Heart right ventricle (tissue), 16 donors: ENCODE measurements around the gene PRKN. TPM values are rescaled to one million over a fixed set of nuclear protein-coding genes. Genes with fewer than 3 reads are reported as not detected.

Experiments used
- ATAC-seq, 8 donors: fragments of 200-7000 bp; cut with Tn5 transposase; one replicate each; pipeline ENCODE4 v1.9.1; 2020; ENCODE audit warnings: mild to moderate bottlenecking in 8 of 8, moderate library complexity in 8 of 8, moderate number of reproducible peaks in 1 of 8
- DNase-seq, 2 donors: peaks; one replicate each; pipeline ENCODE4 v3.0.0-alpha.2; 2020
- H3K27ac ChIP-seq, 10 donors: fragments of 200-600 bp; sonication (generic) in 2 of 10; one replicate each; pipeline versions ENCODE4 v1.5.0 to v1.8.0; 2020 to 2022; ENCODE audit warnings: mild to moderate bottlenecking in 3 of 10
- H3K27me3 ChIP-seq, 7 donors: fragments of 200-600 bp; one replicate each; pipeline ENCODE4 v1.8.0; 2021 to 2022; ENCODE audit warnings: mild to moderate bottlenecking in 2 of 7
- H3K36me3 ChIP-seq, 9 donors: fragments of 200-600 bp; sonication (generic) in 1 of 9; one replicate each; pipeline versions ENCODE4 v1.5.0 to v1.8.0; 2020 to 2022; ENCODE audit warnings: mild to moderate bottlenecking in 2 of 9
- H3K4me1 ChIP-seq, 9 donors: fragments of 200-600 bp; sonication (generic) in 1 of 9; one replicate each; pipeline versions ENCODE4 v1.5.0 to v1.8.0; 2020 to 2022; ENCODE audit warnings: mild to moderate bottlenecking in 4 of 9
- H3K4me3 ChIP-seq, 10 donors: fragments of 200-600 bp; sonication (generic) in 2 of 10; one replicate each; pipeline versions ENCODE4 v1.5.0 to v1.8.0; 2020 to 2022; ENCODE audit warnings: mild to moderate bottlenecking in 7 of 10, moderate library complexity in 2 of 10
- H3K9me3 ChIP-seq, 11 donors: fragments of 200-600 bp in 10 of 11; sonication (generic) in 2 of 11; one replicate each; pipeline versions ENCODE4 v1.5.0 to v1.8.0; 2013 to 2022; ENCODE audit warnings: mild to moderate bottlenecking in 2 of 11, control low read depth in 1 of 11, moderate library complexity in 1 of 11
- WGBS, 2 donors: extraction: QIAGEN DNeasy Blood & Tissue Kit; methylation state at CpG; one replicate each; pipeline ENCODE4 v1.1.7; 2013; ENCODE audit warnings: inconsistent platforms in 1 of 2; 5-methylcytosine and 5-hydroxymethylcytosine counted together
- intact Hi-C, 10 donors: fragments of 100-400 bp; cut with DNase I; formaldehyde crosslinking; loops; one replicate each; pipeline versions ENCODE4 v1.11.1 to v1.14.2; 2022
- polyA plus RNA-seq, 2 donors: library from polyadenylated mRNA; stranded (reverse); fragments of 200-250 nt; gene quantifications; one replicate each; pipeline ENCODE4 v1.2.3, GENCODE V29; 2013
- total RNA-seq, 10 donors: library from RNA; stranded (reverse); fragmentation: NEBNext Ultra II Directional in 3 of 10; extraction: Animal tissue kit (Norgen Biotek cat#: 25700) in 3 of 10; gene quantifications; one replicate each; pipeline versions ENCODE4 v1.2.1 to v1.2.4, GENCODE V29; 2021 to 2023
- TF ChIP-seq, protein P1 (sequence below), 9 donors: fragments of 200-600 bp; sonication (generic) in 2 of 9; IDR thresholded peaks; one replicate each; pipeline versions ENCODE4 v1.5.0 to v1.8.0; 2021 to 2022; ENCODE audit warnings: antibody characterized with exemption in 9 of 9, mild to moderate bottlenecking in 5 of 9, moderate library complexity in 1 of 9
- donor health status: Arrhythmogenic right ventricular cardiomyopathy.
- donor health status: ischemic (EF 13 %, LVEDD 7.1; RV severe dilation, severe dysfunction).
- donor health status: healthy with polysubstance abuse.
- donor health status: DM: no; HTN: yes; CAD: no.
- donor health status: DM: no; HTN: no; CAD: no.
- donor health status: ischemic (EF 25% LVEDD 6.9; RV normal size, moderate dysfunction).
- donor health status: ischemic (EF 25% LVEDD 5.7; RV mildly dilated, moderate dysfunction).
- donor health status: healthy.
- donor health status: DM: yes; HTN: yes; CAD: no.
- donor health status: Ischemic cardiomyopathy.
- donor health status: ischemic (EF 35%, LVEDD 5.7; RV mildly dilated, moderate dysfunction).
- donor health status: nonischemic (EF 11% LVEDD 7.7; RV severe dilation, severe dysfunction).
- donor health status: DM: yes; HTN: yes; CAD: no.
- donor health status: PGD.
- donor health status: ischemic (EF 29% LVEDD 5.4; RV normal size, mild dysfunction).
- donor health status: nonischemic (EF 23%, LVEDD 6.1; RV moderate dilation, normal function).

The PRKN gene
- total and polyA plus RNA-seq, 12 donors = 2.3 to 27.7 (median 26.3) TPM

DNA sequence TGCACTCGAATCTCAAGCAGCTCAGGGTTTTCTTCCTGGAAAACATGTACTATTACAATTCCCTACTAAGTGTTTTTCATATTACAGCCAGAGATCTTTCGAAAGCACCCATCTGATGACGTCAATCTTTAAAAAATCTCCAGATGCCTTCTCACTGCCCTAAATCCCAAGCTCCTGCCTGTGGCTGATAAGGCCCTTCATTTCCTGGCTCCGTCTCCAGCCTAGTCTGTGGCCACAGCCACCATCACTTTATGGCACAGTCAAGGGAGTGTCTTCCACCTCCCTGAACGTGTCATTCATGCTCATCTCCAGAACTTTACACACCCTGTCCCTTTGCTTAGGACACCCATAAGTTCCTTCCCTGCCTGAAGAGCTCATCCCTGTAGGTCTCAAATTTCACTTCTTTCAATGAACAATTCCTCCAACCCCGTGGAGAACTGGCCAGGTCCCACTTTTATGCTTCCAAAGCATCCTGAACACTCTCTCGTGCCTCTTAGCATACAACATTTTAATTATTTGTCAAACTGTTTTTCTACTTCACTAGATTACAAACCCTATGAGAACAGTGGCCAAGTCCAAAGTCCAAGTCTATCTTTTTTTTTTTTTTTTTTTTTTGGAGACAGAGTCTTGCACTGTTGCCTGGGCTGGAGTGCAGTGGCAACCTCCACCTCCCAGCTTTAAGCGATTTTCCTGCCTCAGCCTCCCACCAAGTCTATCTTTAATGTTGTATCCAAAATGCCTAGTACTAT, 1347.6 kb downstream of the PRKN start:
- Histone ChIP-seq H3K27ac (no peak overlapping the region), H3K4me3 (no peak overlapping the region), H3K4me1 (peaks cover 0 to 10% (median 0%) of the 10 kb centered on the region in 9 donors), H3K9me3 (no peaks in the 10 kb centered on the region), H3K27me3 (no peaks in the 10 kb centered on the region), H3K36me3 (no peaks in the 10 kb centered on the region)
- ATAC-seq (peak in 4 of 8 donors; percentile 24 to 34 (median 30)), DNase-seq (no peak)
- intact Hi-C loops = loop anchor here in 6 of 10 donors (10.0 kb wide), 3 partner anchors 225 to 265 kb away; no protein-coding TSS in a partner anchor
- TF ChIP-seq, protein P1, sequence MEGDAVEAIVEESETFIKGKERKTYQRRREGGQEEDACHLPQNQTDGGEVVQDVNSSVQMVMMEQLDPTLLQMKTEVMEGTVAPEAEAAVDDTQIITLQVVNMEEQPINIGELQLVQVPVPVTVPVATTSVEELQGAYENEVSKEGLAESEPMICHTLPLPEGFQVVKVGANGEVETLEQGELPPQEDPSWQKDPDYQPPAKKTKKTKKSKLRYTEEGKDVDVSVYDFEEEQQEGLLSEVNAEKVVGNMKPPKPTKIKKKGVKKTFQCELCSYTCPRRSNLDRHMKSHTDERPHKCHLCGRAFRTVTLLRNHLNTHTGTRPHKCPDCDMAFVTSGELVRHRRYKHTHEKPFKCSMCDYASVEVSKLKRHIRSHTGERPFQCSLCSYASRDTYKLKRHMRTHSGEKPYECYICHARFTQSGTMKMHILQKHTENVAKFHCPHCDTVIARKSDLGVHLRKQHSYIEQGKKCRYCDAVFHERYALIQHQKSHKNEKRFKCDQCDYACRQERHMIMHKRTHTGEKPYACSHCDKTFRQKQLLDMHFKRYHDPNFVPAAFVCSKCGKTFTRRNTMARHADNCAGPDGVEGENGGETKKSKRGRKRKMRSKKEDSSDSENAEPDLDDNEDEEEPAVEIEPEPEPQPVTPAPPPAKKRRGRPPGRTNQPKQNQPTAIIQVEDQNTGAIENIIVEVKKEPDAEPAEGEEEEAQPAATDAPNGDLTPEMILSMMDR (IDR thresholded peaks at IDR 0.05) = no peak
- WGBS, 2 donors = 61 to 65% methylated on average over 8 of the region's 8 CpGs

DNA sequence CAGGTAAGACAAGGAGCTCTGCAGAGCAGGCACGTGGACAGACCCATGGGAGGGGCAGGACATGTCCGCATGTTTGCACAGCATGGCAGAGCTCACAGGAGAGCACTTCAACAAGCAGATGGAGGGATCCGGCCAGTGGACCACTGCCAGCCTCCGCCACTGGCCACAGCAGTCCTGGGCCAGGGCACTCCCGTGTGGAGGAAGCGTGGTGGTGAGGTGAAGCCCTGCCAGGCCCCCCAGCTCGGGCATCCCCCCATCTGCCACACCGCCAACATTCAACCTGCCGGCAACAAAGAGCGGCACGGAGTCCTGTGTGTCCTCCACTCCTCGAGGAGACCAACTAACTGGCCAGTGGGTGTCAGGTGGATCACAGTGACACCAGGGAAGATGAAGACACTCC, 1349.5 kb downstream of the PRKN start:
- ATAC-seq = no peak
- WGBS, 2 donors = 93 to 94% methylated on average over 12 of the region's 12 CpGs
- Histone ChIP-seq H3K27me3 (no peaks in the 10 kb centered on the region), H3K9me3 (no peaks in the 10 kb centered on the region), H3K4me3 (no peak overlapping the region), H3K27ac (no peak overlapping the region), H3K4me1 (peaks cover 0 to 15% (median 5%) of the 10 kb centered on the region in 9 donors), H3K36me3 (no peaks in the 10 kb centered on the region)
- intact Hi-C loops = loop anchor here in 6 of 10 donors (10.0 kb wide), 3 partner anchors 223 to 263 kb away; no protein-coding TSS in a partner anchor
- TF ChIP-seq, protein P1 (IDR thresholded peaks at IDR 0.05) = no peak
- no peak for DNase-seq

DNA sequence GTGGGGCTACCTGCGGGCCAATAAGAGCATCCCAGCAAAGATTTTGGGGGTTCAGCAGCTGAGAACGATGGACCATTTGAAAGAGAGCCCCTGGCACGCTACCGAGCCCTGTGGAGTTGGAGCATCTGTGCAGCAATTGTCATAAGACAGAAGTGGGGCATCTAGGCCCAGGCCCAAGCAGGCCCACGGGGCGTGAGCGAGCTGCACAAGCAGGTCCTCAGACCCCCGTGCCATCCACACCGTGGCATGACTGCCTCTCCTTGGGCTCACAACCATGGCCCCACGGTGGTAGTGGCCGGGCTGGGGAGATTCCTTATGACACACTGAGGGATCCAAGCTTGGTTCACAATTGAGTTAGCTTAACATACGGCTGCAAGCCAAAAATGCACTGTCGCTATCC, 1350.5 kb downstream of the PRKN start:
- 96 to 97% methylated on average over 13 of the region's 13 CpGs for WGBS, 2 donors
- intact Hi-C loops = loop anchor here in 6 of 10 donors (10.0 kb wide), 3 partner anchors 222 to 262 kb away; no protein-coding TSS in a partner anchor
- DNase-seq (no peak), ATAC-seq (no peak)
- Histone ChIP-seq H3K4me3 (no peak overlapping the region), H3K9me3 (no peaks in the 10 kb centered on the region), H3K27ac (no peak overlapping the region), H3K27me3 (no peaks in the 10 kb centered on the region), H3K4me1 (peaks cover 0 to 15% (median 5%) of the 10 kb centered on the region in 9 donors), H3K36me3 (no peaks in the 10 kb centered on the region)
- TF ChIP-seq, protein P1 (IDR thresholded peaks at IDR 0.05) = no peak

DNA sequence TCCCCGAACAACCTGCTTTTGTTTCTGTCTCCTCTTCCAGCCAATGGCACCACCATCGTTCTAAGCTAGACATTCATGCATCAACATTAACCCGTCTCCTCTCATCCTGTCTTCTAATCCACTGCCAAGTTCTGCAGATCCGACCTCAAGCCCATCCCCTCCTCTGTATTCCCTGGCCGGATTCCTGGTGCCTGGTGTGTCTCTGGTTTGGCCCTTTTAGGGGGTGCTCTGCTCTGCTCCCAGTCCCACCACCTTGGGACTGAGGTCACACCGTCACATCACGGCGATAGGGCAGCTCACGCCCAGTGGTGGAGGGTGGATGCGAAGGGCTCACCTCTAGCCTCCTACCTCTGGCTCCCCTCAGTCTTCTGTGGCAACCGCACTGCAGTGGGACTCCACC, 1351.2 kb downstream of the PRKN start:
- TF ChIP-seq, protein P1 (IDR thresholded peaks at IDR 0.05) = no peak
- peaks cover 0 to 15% (median 5%) of the 10 kb centered on the region in 9 donors for H3K4me1 ChIP-seq
- H3K27ac ChIP-seq = no peak overlapping the region
- no peaks in the 10 kb centered on the region for H3K9me3 ChIP-seq
- ATAC-seq (no peak), DNase-seq (no peak)
- no peaks in the 10 kb centered on the region for H3K27me3 ChIP-seq
- H3K36me3 ChIP-seq = no peaks in the 10 kb centered on the region
- 92 to 94% methylated on average over 11 of the region's 11 CpGs for WGBS, 2 donors
- intact Hi-C loops = loop anchor here in 6 of 10 donors (10.0 kb wide), 3 partner anchors 222 to 262 kb away; no protein-coding TSS in a partner anchor
- H3K4me3 ChIP-seq = no peak overlapping the region
